ENCODE results near the gene CCN2.
"Not testable (repeated sequence)": the region's sequence is repeated elsewhere in the genome, so short reads cannot be mapped to it uniquely, and the experiment has no call there.

GRCh38 chr6:131916091-131916796, 34.9 kb downstream of the CCN2 start:
- TF ChIP-seq CTCF (IDR thresholded peaks at IDR 0.05; ENCODE audit: low read depth, low read length); EZH2phosphoT487 (IDR thresholded peaks at IDR 0.05; ENCODE audit: low read depth): not testable (repeated sequence)
